Measurements from ENCODE around the gene SBF2. TPM values are rescaled to one million over a fixed set of nuclear protein-coding genes. Genes with fewer than 3 reads are reported as not detected.
"Not testable (repeated sequence)": the region's sequence is repeated elsewhere in the genome, so short reads cannot be mapped to it uniquely, and the experiment has no call there.

The SBF2 gene
- total RNA-seq, 2 donors from 2014 or later, result 53.4 to 58.9 TPM

- no peak for DNase-seq (ENCODE audit: low spot score)
- intact Hi-C loops (cut with DNase I), result no loop called here
Observed at GRCh38 chr11:10051868-10052586, 242.0 kb downstream of the SBF2 start.

- intact Hi-C loops (cut with DNase I), result no loop called here
- DNase-seq (ENCODE audit: low spot score), result no peak
Observed at GRCh38 chr11:10050561-10050960, 243.5 kb downstream of the SBF2 start.

GRCh38 chr11:10049756-10050155 lies 244.3 kb downstream of the SBF2 start:
- intact Hi-C loops (cut with DNase I), result no loop called here
- DNase-seq (ENCODE audit: low spot score), result no peak

GRCh38 chr11:10048350-10048749 lies 245.7 kb downstream of the SBF2 start:
- DNase-seq (ENCODE audit: low spot score), result no peak
- intact Hi-C loops (cut with DNase I), result no loop called here

GRCh38 chr11:10044618-10045017 lies 249.4 kb downstream of the SBF2 start:
- no peak for DNase-seq (ENCODE audit: low spot score)

GRCh38 chr11:10042699-10043098 lies 251.3 kb downstream of the SBF2 start:
- DNase-seq (ENCODE audit: low spot score), result no peak
- intact Hi-C loops (cut with DNase I), result no loop called here

More at GRCh38 chr11:10044618-10045017, 249.4 kb downstream of the SBF2 start:
- intact Hi-C loops (cut with DNase I), result no loop called here

- intact Hi-C loops (cut with DNase I), result no loop called here
- no peak for DNase-seq (ENCODE audit: low spot score)
Observed at GRCh38 chr11:10041748-10042446, 252.1 kb downstream of the SBF2 start.

GRCh38 chr11:10041332-10041731 lies 252.7 kb downstream of the SBF2 start:
- intact Hi-C loops (cut with DNase I), result no loop called here
- no peak for DNase-seq (ENCODE audit: low spot score)

GRCh38 chr11:10038521-10039302 lies 255.3 kb downstream of the SBF2 start:
- intact Hi-C loops (cut with DNase I), result no loop called here
- no peak for DNase-seq (ENCODE audit: low spot score)

GRCh38 chr11:10035932-10036331 lies 258.1 kb downstream of the SBF2 start:
- intact Hi-C loops (cut with DNase I); DNase-seq (ENCODE audit: low spot score): not testable (repeated sequence)

- DNase-seq (ENCODE audit: low spot score), result no peak
- intact Hi-C loops (cut with DNase I), result loop anchor here in 1 of 2 donors (2.0 kb wide), 1 partner anchor 62 kb away; no protein-coding TSS in a partner anchor
Observed at GRCh38 chr11:10032935-10033334, 261.1 kb downstream of the SBF2 start.

- no peak for DNase-seq (ENCODE audit: low spot score)
- intact Hi-C loops (cut with DNase I), result no loop called here
Observed at GRCh38 chr11:10030122-10030490, 263.9 kb downstream of the SBF2 start.

- intact Hi-C loops (cut with DNase I), result no loop called here
- no peak for DNase-seq (ENCODE audit: low spot score)
Observed at GRCh38 chr11:10029386-10030121, 264.5 kb downstream of the SBF2 start.

GRCh38 chr11:10026514-10026913 lies 267.5 kb downstream of the SBF2 start:
- intact Hi-C loops (cut with DNase I), result no loop called here
- DNase-seq (ENCODE audit: low spot score), result no peak

GRCh38 chr11:10023212-10023611 lies 270.8 kb downstream of the SBF2 start:
- no peak for DNase-seq (ENCODE audit: low spot score)
- intact Hi-C loops (cut with DNase I), result no loop called here

GRCh38 chr11:10022764-10023163 lies 271.3 kb downstream of the SBF2 start:
- intact Hi-C loops (cut with DNase I), result no loop called here

GRCh38 chr11:10021563-10021962 lies 272.5 kb downstream of the SBF2 start:
- DNase-seq (ENCODE audit: low spot score), result no peak
- intact Hi-C loops (cut with DNase I), result no loop called here

More at GRCh38 chr11:10022764-10023163, 271.3 kb downstream of the SBF2 start:
- DNase-seq (ENCODE audit: low spot score), result no peak

GRCh38 chr11:10019906-10020682 lies 273.9 kb downstream of the SBF2 start:
- no peak for DNase-seq (ENCODE audit: low spot score)
- intact Hi-C loops (cut with DNase I), result loop anchor here in 1 of 2 donors (5.0 kb wide), 1 partner anchor 157 kb away; no protein-coding TSS in a partner anchor

All from posterior vena cava (tissue), 2 donors.